Measurements from ENCODE around the gene RNF213.

GRCh38 chr17:80253631-80254395 lies 6.8 kb upstream of the RNF213 start:
- TF ChIP-seq, protein P1, sequence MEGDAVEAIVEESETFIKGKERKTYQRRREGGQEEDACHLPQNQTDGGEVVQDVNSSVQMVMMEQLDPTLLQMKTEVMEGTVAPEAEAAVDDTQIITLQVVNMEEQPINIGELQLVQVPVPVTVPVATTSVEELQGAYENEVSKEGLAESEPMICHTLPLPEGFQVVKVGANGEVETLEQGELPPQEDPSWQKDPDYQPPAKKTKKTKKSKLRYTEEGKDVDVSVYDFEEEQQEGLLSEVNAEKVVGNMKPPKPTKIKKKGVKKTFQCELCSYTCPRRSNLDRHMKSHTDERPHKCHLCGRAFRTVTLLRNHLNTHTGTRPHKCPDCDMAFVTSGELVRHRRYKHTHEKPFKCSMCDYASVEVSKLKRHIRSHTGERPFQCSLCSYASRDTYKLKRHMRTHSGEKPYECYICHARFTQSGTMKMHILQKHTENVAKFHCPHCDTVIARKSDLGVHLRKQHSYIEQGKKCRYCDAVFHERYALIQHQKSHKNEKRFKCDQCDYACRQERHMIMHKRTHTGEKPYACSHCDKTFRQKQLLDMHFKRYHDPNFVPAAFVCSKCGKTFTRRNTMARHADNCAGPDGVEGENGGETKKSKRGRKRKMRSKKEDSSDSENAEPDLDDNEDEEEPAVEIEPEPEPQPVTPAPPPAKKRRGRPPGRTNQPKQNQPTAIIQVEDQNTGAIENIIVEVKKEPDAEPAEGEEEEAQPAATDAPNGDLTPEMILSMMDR (IDR thresholded peaks at IDR 0.05; ENCODE audit: insufficient read depth, low read length) = no peak
- TF ChIP-seq POLR2AphosphoS5 (IDR thresholded peaks at IDR 0.05; ENCODE audit: low read depth) = no peak
